HepG2 (cell line): ENCODE measurements around the gene FAF2. TPM values are rescaled to one million over a fixed set of nuclear protein-coding genes. Genes with fewer than 3 reads are reported as not detected.

ENCODE experiments used
- CREB1 ChIP-seq, 2 experiments: fragments of 450-650 bp in 1 of 2; IDR thresholded peaks; 2 replicates each; pipeline ENCODE4 v1.6.1; 2016 to 2017; ENCODE audit warnings: control low read depth in 1 of 2, mild to moderate bottlenecking in 1 of 2, missing compliant biosample characterization in 1 of 2, missing genetic modification characterization in 1 of 2
- DPF2 ChIP-seq: sonication (generic); formaldehyde crosslinking; IDR thresholded peaks from 2 replicates; pipeline ENCODE4 v1.4.0; 2020; ENCODE audit warnings: mild to moderate bottlenecking, low read depth, missing genetic modification reagents, borderline replicate concordance
- HMGXB4 ChIP-seq, 2 experiments: sonication (generic) in 1 of 2; formaldehyde crosslinking in 1 of 2; IDR thresholded peaks; 2 replicates each; pipeline versions ENCODE4 v1.4.0 to v1.6.1; 2018 to 2020; ENCODE audit warnings: missing genetic modification reagents in 2 of 2, borderline replicate concordance in 1 of 2, low read depth in 1 of 2, mild to moderate bottlenecking in 1 of 2, missing biosample characterization in 1 of 2
- MAX ChIP-seq: IDR thresholded peaks from 2 replicates; pipeline ENCODE4 v1.6.1; 2012; ENCODE audit warnings: inconsistent platforms
- NFKB2 ChIP-seq: sonication (generic); formaldehyde crosslinking; IDR thresholded peaks from 2 replicates; pipeline ENCODE4 v1.4.0; 2020; ENCODE audit warnings: missing genetic modification reagents, borderline replicate concordance
- SAFB2 ChIP-seq: sonication (generic); formaldehyde crosslinking; IDR thresholded peaks from 2 replicates; pipeline ENCODE4 v1.5.1; 2020; ENCODE audit warnings: missing genetic modification reagents, low read depth, mild to moderate bottlenecking, borderline replicate concordance
- SNAPC4 ChIP-seq: sonication (generic); formaldehyde crosslinking; IDR thresholded peaks from 2 replicates; pipeline ENCODE4 v1.4.0; 2020; ENCODE audit warnings: mild to moderate bottlenecking, missing genetic modification reagents
- ZNF878 ChIP-seq: sonication (generic); formaldehyde crosslinking; IDR thresholded peaks from 2 replicates; pipeline ENCODE4 v1.8.1; 2023; ENCODE audit warnings: mild to moderate bottlenecking, missing genetic modification reagents, moderate library complexity
- polyA plus RNA-seq, 8 experiments: library from polyadenylated mRNA; depleted of rRNA in 3 of 8; stranded (reverse) in 7 of 8; unstranded in 1 of 8; fragments of >200 nt; fragmentation: Illumina TruSeq in 4 of 8; extraction: Trizol in 4 of 8; gene quantifications; 2 replicates each; pipeline versions ENCODE4 v1.2.1 to v1.2.3, GENCODE V29; 2011 to 2016; ENCODE audit warnings: low read depth in 4 of 8, missing spikeins in 1 of 8, mixed read lengths in 1 of 8; ENCODE audit not compliant: insufficient read depth in 1 of 8
- total RNA-seq, 5 experiments: library from RNA; depleted of rRNA; stranded (reverse); fragments of >200 nt; fragmentation: Illumina TruSeq; extraction: Trizol; gene quantifications; 2 replicates each; pipeline ENCODE4 v1.2.3, GENCODE V29; 2016; ENCODE audit warnings: low read depth in 1 of 5
- TF ChIP-seq, protein P1 (sequence below): sonication (generic); formaldehyde crosslinking; IDR thresholded peaks from 2 replicates; pipeline ENCODE4 v1.5.1; 2020; ENCODE audit warnings: mild to moderate bottlenecking, missing genetic modification reagents, moderate library complexity
- TF ChIP-seq, protein P2 (sequence below): sonication (generic); formaldehyde crosslinking; IDR thresholded peaks from 2 replicates; pipeline ENCODE4 v1.4.0; 2020; ENCODE audit warnings: missing genetic modification reagents

FAF2 gene
- total and polyA plus RNA-seq, 2 of the 13 experiments (the other 11 are each of a cell fraction or from before 2014, with no cell fraction given): 27.8 to 34.3 TPM

DNA sequence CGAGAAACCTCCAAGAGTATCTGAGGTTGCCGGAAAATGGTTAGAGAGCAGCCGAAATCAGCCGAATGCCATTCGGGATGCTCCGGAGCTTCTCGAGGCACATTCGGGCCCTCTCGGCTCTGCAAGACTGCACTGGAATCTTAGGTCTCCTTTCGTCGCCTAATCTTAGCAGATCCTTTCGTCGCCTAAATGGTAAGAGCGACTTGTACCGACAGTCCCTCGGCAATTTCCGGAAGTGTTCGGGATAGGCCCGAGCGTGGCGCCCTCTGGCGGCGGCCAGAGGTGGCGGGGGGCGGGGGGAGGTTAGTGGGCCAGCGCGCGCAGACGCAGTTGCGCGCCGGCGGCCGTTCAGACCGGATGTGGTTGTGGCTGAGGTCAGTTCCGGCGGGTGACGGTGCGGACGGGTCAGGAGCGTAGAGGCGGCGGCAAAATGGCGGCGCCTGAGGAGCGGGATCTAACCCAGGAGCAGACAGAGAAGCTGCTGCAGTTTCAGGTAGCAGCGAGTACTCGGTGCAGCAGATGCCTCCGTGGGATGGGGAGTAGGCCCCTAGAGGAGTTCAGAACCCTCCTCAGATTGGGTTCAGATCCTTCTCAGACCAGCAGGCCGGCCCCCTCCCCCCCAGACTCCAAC is at the start of gene FAF2 (continued):
- TF ChIP-seq SNAPC4 (peak; percentile 60; the same call in 1 of the 2 replicates), NFKB2 (peak; percentile 43; the same call in 1 of the 2 replicates), HMGXB4 (CRISPR knock-in tag; IDR thresholded peaks at IDR 0.05; ENCODE audit: borderline replicate concordance in 1 of 2, low read depth in 1 of 2) (peak; percentile 90 to 95), CREB1 (IDR thresholded peaks at IDR 0.05) (peak; percentile 87), CREB1 (CRISPR knock-in tag; IDR thresholded peaks at IDR 0.05) (peak; percentile 70; the same call in 1 of the 2 replicates), DPF2 (CRISPR knock-in tag) (no peak), SAFB2 (CRISPR knock-in tag) (no peak), MAX (no peak), ZNF878 (peak; percentile 51; the same call in 1 of the 2 replicates)
- TF ChIP-seq, protein P1, sequence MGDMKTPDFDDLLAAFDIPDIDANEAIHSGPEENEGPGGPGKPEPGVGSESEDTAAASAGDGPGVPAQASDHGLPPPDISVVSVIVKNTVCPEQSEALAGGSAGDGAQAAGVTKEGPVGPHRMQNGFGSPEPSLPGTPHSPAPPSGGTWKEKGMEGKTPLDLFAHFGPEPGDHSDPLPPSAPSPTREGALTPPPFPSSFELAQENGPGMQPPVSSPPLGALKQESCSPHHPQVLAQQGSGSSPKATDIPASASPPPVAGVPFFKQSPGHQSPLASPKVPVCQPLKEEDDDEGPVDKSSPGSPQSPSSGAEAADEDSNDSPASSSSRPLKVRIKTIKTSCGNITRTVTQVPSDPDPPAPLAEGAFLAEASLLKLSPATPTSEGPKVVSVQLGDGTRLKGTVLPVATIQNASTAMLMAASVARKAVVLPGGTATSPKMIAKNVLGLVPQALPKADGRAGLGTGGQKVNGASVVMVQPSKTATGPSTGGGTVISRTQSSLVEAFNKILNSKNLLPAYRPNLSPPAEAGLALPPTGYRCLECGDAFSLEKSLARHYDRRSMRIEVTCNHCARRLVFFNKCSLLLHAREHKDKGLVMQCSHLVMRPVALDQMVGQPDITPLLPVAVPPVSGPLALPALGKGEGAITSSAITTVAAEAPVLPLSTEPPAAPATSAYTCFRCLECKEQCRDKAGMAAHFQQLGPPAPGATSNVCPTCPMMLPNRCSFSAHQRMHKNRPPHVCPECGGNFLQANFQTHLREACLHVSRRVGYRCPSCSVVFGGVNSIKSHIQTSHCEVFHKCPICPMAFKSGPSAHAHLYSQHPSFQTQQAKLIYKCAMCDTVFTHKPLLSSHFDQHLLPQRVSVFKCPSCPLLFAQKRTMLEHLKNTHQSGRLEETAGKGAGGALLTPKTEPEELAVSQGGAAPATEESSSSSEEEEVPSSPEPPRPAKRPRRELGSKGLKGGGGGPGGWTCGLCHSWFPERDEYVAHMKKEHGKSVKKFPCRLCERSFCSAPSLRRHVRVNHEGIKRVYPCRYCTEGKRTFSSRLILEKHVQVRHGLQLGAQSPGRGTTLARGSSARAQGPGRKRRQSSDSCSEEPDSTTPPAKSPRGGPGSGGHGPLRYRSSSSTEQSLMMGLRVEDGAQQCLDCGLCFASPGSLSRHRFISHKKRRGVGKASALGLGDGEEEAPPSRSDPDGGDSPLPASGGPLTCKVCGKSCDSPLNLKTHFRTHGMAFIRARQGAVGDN (CRISPR knock-in tag): peak; percentile 76
- TF ChIP-seq, protein P2, sequence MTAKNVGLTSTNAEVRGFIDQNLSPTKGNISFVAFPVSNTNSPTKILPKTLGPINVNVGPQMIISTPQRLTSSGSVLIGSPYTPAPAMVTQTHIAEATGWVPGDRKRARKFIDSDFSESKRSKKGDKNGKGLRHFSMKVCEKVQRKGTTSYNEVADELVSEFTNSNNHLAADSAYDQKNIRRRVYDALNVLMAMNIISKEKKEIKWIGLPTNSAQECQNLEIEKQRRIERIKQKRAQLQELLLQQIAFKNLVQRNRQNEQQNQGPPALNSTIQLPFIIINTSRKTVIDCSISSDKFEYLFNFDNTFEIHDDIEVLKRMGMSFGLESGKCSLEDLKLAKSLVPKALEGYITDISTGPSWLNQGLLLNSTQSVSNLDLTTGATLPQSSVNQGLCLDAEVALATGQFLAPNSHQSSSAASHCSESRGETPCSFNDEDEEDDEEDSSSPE (CRISPR knock-in tag): peak; percentile 35; the same call in 1 of the 2 replicates
